Measurements from ENCODE around the gene USP17L20.
"Not testable (repeated sequence)": the region's sequence is repeated elsewhere in the genome, so short reads cannot be mapped to it uniquely, and the experiment has no call there.

USP17L20 gene, protein sequence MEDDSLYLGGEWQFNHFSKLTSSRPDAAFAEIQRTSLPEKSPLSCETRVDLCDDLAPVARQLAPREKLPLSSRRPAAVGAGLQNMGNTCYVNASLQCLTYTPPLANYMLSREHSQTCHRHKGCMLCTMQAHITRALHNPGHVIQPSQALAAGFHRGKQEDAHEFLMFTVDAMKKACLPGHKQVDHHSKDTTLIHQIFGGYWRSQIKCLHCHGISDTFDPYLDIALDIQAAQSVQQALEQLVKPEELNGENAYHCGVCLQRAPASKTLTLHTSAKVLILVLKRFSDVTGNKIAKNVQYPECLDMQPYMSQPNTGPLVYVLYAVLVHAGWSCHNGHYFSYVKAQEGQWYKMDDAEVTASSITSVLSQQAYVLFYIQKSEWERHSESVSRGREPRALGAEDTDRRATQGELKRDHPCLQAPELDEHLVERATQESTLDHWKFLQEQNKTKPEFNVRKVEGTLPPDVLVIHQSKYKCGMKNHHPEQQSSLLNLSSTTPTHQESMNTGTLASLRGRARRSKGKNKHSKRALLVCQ

DNA sequence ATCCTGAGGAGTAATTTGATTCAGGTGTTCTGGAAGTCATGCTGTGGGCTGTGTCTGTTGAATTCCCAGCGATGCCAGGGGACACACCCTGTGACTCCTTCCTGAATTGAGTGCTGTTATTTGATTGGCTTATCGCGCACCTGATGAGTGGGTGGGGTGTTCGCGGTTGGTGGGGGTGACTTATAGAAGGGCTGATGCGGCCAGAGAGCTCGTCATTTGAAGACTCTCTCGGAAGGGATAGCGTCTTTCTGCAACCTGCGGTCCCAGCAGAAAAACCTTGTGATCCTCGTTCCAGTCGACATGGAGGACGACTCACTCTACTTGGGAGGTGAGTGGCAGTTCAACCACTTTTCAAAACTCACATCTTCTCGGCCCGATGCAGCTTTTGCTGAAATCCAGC lies at the start of gene USP17L20:
Gene USP17L20, plus strand, starts transcription at position 301 of the 400 bp plus-strand sequence. Its CDS starts 0 bp downstream, at position 301.
- DNase-seq = not testable (repeated sequence)

DNA sequence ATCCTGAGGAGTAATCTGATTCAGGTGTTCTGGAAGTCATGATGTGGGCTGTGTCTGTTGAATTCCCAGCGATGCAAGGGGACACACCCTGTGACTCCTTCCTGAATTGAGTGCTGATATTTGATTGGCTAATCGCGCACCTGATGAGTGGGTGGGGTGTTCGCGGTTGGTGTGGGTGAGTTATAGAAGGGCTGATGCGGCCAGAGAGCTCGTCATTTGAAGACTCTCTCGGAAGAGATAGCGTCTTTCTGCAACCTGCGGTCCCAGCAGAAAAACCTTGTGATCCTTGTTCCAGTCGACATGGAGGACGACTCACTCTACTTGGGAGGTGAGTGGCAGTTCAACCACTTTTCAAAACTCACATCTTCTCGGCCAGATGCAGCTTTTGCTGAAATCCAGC lies 47.6 kb upstream of the USP17L20 start, which contains the start of gene USP17L10:
Gene USP17L10, plus strand, starts transcription at position 301 of the 400 bp plus-strand sequence. Its CDS starts 0 bp downstream, at position 301.
- DNase-seq = not testable (repeated sequence)

DNA sequence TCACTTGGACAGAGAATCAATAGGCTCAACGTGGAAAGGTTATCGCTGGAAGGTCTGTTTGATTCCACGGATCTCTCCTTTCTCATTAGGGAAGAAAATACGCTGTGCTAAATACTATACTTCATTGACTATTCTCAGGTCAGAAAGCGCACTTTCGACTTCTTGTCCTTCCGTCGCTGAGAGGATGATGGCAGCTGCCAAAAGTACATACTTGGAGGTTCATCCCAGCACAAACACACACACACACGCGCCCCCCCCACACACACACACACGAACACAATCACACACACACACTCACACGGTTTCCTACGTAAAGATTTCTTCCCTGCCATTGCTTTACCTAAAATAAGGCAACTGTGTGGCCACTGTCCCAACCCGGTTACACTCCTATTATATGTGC lies 43.2 kb upstream of the USP17L20 start:
- not testable (repeated sequence) for DNase-seq

DNA sequence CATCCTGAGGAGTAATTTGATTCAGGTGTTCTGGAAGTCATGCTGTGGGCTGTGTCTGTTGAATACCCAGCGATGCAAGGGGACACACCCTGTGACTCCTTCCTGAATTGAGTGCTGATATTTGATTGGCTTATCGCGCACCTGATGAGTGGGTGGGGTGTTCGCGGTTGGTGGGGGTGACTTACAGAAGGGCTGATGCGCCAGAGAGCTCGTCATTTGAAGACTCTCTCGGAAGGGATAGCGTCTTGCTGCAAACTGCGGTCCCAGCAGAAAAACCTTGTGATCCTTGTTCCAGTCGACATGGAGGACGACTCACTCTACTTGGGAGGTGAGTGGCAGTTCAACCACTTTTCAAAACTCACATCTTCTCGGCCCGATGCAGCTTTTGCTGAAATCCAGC lies 42.8 kb upstream of the USP17L20 start, which contains the start of gene USP17L11:
Gene USP17L11, plus strand, starts transcription at position 301 of the 400 bp plus-strand sequence. Its CDS starts 0 bp downstream, at position 301.
- not testable (repeated sequence) for DNase-seq

DNA sequence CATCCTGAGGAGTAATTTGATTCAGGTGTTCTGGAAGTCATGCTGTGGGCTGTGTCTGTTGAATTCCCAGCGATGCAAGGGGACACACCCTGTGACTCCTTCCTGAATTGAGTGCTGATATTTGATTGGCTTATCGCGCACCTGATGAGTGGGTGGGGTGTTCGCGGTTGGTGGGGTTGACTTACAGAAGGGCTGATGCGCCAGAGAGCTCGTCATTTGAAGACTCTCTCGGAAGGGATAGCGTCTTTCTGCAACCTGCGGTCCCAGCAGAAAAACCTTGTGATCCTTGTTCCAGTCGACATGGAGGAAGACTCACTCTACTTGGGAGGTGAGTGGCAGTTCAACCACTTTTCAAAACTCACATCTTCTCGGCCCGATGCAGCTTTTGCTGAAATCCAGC lies 38.1 kb upstream of the USP17L20 start, which contains the start of gene USP17L12:
Gene USP17L12, plus strand, starts transcription at position 301 of the 400 bp plus-strand sequence. Its CDS starts 0 bp downstream, at position 301.
- DNase-seq = not testable (repeated sequence)

DNA sequence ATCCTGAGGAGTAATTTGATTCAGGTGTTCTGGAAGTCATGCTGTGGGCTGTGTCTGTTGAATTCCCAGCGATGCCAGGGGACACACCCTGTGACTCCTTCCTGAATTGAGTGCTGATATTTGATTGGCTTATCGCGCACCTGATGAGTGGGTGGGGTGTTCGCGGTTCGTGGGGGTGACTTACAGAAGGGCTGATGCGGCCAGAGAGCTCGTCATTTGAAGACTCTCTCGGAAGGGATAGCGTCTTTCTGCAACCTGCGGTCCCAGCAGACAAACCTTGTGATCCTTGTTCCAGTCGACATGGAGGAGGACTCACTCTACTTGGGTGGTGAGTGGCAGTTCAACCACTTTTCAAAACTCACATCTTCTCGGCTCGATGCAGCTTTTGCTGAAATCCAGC lies 33.3 kb upstream of the USP17L20 start, which contains the start of gene USP17L13:
Gene USP17L13, plus strand, starts transcription at position 301 of the 400 bp plus-strand sequence. Its CDS starts 0 bp downstream, at position 301.
- DNase-seq = not testable (repeated sequence)

DNA sequence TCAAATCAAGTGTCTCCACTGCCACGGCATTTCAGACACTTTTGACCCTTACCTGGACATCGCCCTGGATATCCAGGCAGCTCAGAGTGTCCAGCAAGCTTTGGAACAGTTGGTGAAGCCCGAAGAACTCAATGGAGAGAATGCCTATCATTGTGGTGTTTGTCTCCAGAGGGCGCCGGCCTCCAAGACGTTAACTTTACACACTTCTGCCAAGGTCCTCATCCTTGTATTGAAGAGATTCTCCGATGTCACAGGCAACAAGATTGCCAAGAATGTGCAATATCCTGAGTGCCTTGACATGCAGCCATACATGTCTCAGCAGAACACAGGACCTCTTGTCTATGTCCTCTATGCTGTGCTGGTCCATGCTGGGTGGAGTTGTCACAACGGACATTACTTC lies 27.7 kb upstream of the USP17L20 start:
- not testable (repeated sequence) for DNase-seq

DNA sequence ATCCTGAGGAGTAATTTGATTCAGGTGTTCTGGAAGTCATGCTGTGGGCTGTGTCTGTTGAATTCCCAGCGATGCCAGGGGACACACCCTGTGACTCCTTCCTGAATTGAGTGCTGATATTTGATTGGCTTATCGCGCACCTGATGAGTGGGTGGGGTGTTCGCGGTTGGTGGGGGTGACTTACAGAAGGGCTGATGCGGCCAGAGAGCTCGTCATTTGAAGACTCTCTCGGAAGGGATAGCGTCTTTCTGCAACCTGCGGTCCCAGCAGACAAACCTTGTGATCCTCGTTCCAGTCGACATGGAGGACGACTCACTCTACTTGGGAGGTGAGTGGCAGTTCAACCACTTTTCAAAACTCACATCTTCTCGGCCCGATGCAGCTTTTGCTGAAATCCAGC lies 23.8 kb upstream of the USP17L20 start, which contains the start of gene USP17L15:
Gene USP17L15, plus strand, starts transcription at position 301 of the 400 bp plus-strand sequence. Its CDS starts 0 bp downstream, at position 301.
- not testable (repeated sequence) for DNase-seq

DNA sequence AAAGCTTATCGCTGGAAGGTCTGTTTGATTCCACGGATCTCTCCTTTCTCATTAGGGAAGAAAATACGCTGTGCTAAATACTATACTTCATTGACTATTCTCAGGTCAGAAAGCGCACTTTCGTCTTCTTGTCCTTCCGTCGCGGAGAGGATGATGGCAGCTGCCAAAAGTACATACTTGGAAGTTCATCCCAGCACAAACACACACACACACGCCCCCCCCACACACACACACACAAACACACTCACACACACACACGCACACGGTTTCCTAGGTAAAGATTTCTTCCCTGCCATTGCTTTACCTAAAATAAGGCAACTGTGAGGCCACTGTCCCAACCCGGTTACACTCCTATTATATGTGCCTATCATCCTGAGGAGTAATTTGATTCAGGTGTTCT lies 19.5 kb upstream of the USP17L20 start:
- not testable (repeated sequence) for DNase-seq

DNA sequence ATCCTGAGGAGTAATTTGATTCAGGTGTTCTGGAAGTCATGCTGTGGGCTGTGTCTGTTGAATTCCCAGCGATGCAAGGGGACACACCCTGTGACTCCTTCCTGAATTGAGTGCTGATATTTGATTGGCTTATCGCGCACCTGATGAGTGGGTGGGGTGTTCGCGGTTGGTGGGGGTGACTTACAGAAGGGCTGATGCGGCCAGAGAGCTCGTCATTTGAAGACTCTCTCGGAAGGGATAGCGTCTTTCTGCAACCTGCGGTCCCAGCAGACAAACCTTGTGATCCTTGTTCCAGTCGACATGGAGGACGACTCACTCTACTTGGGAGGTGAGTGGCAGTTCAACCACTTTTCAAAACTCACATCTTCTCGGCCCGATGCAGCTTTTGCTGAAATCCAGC lies 14.3 kb upstream of the USP17L20 start, which contains the start of gene USP17L17:
Gene USP17L17, plus strand, starts transcription at position 301 of the 400 bp plus-strand sequence. Its CDS starts 0 bp downstream, at position 301.
- not testable (repeated sequence) for DNase-seq

DNA sequence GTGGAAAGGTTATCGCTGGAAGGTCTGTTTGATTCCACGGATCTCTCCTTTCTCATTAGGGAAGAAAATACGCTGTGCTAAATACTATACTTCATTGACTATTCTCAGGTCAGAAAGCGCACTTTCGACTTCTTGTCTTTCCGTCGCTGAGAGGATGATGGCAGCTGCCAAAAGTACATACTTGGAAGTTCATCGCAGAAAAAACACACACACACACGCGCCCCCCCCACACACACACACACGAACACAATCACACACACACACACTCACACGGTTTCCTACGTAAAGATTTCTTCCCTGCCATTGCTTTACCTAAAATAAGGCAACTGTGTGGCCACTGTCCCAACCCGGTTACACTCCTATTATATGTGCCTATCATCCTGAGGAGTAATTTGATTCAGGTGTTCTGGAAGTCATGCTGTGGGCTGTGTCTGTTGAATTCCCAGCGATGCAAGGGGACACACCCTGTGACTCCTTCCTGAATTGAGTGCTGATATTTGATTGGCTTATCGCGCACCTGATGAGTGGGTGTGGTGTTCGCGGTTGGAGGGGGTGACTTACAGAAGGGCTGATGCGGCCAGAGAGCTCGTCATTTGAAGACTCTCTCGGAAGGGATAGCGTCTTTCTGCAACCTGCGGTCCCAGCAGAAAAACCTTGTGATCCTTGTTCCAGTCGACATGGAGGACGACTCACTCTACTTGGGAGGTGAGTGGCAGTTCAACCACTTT lies 9.8 kb upstream of the USP17L20 start, which contains the start of gene USP17L18:
Gene USP17L18, plus strand, starts transcription at position 678 of the 728 bp plus-strand sequence. Its CDS starts 0 bp downstream, at position 678.
- DNase-seq = not testable (repeated sequence)

DNA sequence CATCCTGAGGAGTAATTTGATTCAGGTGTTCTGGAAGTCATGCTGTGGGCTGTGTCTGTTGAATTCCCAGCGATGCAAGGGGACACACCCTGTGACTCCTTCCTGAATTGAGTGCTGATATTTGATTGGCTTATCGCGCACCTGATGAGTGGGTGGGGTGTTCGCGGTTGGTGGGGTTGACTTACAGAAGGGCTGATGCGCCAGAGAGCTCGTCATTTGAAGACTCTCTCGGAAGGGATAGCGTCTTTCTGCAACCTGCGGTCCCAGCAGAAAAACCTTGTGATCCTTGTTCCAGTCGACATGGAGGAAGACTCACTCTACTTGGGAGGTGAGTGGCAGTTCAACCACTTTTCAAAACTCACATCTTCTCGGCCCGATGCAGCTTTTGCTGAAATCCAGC lies 4.8 kb upstream of the USP17L20 start, which contains the start of gene USP17L19:
Gene USP17L19, plus strand, starts transcription at position 301 of the 400 bp plus-strand sequence. Its CDS starts 0 bp downstream, at position 301.
- not testable (repeated sequence) for DNase-seq

DNA sequence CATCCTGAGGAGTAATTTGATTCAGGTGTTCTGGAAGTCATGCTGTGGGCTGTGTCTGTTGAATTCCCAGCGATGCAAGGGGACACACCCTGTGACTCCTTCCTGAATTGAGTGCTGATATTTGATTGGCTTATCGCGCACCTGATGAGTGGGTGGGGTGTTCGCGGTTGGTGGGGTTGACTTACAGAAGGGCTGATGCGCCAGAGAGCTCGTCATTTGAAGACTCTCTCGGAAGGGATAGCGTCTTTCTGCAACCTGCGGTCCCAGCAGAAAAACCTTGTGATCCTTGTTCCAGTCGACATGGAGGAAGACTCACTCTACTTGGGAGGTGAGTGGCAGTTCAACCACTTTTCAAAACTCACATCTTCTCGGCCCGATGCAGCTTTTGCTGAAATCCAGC lies 4.6 kb downstream of the USP17L20 start, which contains the start of gene USP17L21:
Gene USP17L21, plus strand, starts transcription at position 301 of the 400 bp plus-strand sequence. Its CDS starts 0 bp downstream, at position 301.
- not testable (repeated sequence) for DNase-seq

DNA sequence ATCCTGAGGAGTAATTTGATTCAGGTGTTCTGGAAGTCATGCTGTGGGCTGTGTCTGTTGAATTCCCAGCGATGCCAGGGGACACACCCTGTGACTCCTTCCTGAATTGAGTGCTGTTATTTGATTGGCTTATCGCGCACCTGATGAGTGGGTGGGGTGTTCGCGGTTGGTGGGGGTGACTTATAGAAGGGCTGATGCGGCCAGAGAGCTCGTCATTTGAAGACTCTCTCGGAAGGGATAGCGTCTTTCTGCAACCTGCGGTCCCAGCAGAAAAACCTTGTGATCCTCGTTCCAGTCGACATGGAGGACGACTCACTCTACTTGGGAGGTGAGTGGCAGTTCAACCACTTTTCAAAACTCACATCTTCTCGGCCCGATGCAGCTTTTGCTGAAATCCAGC lies 9.4 kb downstream of the USP17L20 start, which contains the start of gene USP17L22:
Gene USP17L22, plus strand, starts transcription at position 301 of the 400 bp plus-strand sequence. Its CDS starts 0 bp downstream, at position 301.
- DNase-seq = not testable (repeated sequence)

DNA sequence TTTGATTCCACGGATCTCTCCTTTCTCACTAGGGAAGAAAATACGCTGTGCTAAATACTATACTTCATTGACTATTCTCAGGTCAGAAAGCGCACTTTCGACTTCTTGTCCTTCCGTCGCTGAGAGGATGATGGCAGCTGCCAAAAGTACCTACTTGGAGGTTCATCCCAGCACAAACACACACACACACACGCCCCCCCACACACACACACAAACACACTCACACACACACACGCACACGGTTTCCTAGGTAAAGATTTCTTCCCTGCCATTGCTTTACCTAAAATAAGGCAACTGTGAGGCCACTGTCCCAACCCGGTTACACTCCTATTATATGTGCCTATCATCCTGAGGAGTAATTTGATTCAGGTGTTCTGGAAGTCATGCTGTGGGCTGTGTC lies 13.8 kb downstream of the USP17L20 start:
- not testable (repeated sequence) for DNase-seq
